SK-N-SH (cell line): Measurements from ENCODE around the gene RBMS1. TPM values are rescaled to one million over a fixed set of nuclear protein-coding genes. Genes with fewer than 3 reads are reported as not detected.

ENCODE experiments used
- CTCF ChIA-PET: fragments of 300-600, 350-600 bp; formaldehyde crosslinking; extraction: SDS; loops from one replicate; lab custom pipeline; 2021; lab: Yijun Ruan, JAX
- POLR2A ChIA-PET: fragments of 350-600 bp; sonication (Branson Sonifier 250); formaldehyde crosslinking; extraction: SDS; loops from one replicate; lab custom pipeline; 2020; ENCODE audit warnings: antibody characterized with exemption, inconsistent platforms; lab: Yijun Ruan, JAX
- DNase-seq: peaks from one replicate; pipeline ENCODE4 v3.0.0; 2012
- H2AFZ ChIP-seq: fragments of 200-600 bp; sonication (generic); 2 replicates; pipeline ENCODE4 v1.8.1; 2016; ENCODE audit warnings: antibody characterized with exemption, mild to moderate bottlenecking, low read depth
- H3F3A ChIP-seq: fragments of 200-600 bp; sonication (generic); replicated peaks from 2 replicates; pipeline ENCODE3; 2016; ENCODE audit warnings: antibody characterized with exemption, mild to moderate bottlenecking; ENCODE audit not compliant: insufficient read depth
- H3K27ac ChIP-seq, 2 experiments: fragments of 200-500 bp in 1 of 2; fragments of 200-600 bp in 1 of 2; sonication (Bioruptor generic) in 1 of 2; sonication (generic), shearing (Covaris generic) in 1 of 2; 2 replicates each; pipeline versions ENCODE4 v1.5.1 to v1.6.1; 2014 to 2016; ENCODE audit warnings: low read depth in 2 of 2, inconsistent platforms in 1 of 2, low read length in 1 of 2, mild to moderate bottlenecking in 1 of 2, mixed read lengths in 1 of 2
- H3K27me3 ChIP-seq: fragments of 200-600 bp; sonication (generic), shearing (Covaris generic); 2 replicates; pipeline ENCODE4 v1.6.1; 2016; ENCODE audit warnings: mixed run types; ENCODE audit not compliant: insufficient read depth
- H3K36me3 ChIP-seq, 2 experiments: fragments of 200-500 bp in 1 of 2; fragments of 200-600 bp in 1 of 2; sonication (Bioruptor generic) in 1 of 2; sonication (generic) in 1 of 2; replicated peaks in 1 of 2; 2 replicates each; pipeline versions ENCODE3 to v1.5.1; 2014 to 2016; ENCODE audit warnings: low read length in 1 of 2, mild to moderate bottlenecking in 1 of 2; ENCODE audit not compliant: insufficient read depth in 2 of 2, control insufficient read depth in 1 of 2
- H3K4me1 ChIP-seq, 2 experiments: fragments of 200-500 bp in 1 of 2; fragments of 200-600 bp in 1 of 2; sonication (Bioruptor generic) in 1 of 2; sonication (generic), shearing (Covaris generic) in 1 of 2; 2 replicates each; pipeline versions ENCODE4 v1.5.1 to v1.6.1; 2014 to 2016; ENCODE audit warnings: low read depth in 1 of 2, low read length in 1 of 2, mixed run types in 1 of 2; ENCODE audit not compliant: insufficient read depth in 2 of 2, control insufficient read depth in 1 of 2
- H3K4me2 ChIP-seq: fragments of 200-600 bp; sonication (generic), shearing (Covaris generic); 2 replicates; pipeline ENCODE4 v1.6.1; 2017; ENCODE audit warnings: mixed run types
- H3K4me3 ChIP-seq, 2 experiments: fragments of 200-500 bp in 1 of 2; fragments of 200-600 bp in 1 of 2; sonication (Bioruptor generic) in 1 of 2; sonication (generic), shearing (Covaris generic) in 1 of 2; 2 replicates each; pipeline versions ENCODE4 v1.5.1 to v1.8.1; 2014 to 2016; ENCODE audit warnings: low read depth in 2 of 2, inconsistent platforms in 1 of 2, low read length in 1 of 2, mild to moderate bottlenecking in 1 of 2, mixed read lengths in 1 of 2, moderate library complexity in 1 of 2
- H3K79me2 ChIP-seq: fragments of 200-600 bp; sonication (generic); 2 replicates; pipeline ENCODE4 v1.8.1; 2017; ENCODE audit warnings: mild to moderate bottlenecking; ENCODE audit not compliant: insufficient read depth
- H3K9ac ChIP-seq: fragments of 200-600 bp; sonication (generic); 2 replicates; pipeline ENCODE4 v1.6.1; 2017; ENCODE audit warnings: mixed run types
- H3K9me2 ChIP-seq: fragments of 200-600 bp; sonication (generic); 2 replicates; pipeline ENCODE4 v1.6.1; 2017; ENCODE audit warnings: mixed run types
- H3K9me3 ChIP-seq: fragments of 200-600 bp; sonication (generic); 2 replicates; pipeline ENCODE4 v1.6.1; 2017; ENCODE audit warnings: mixed run types, mild to moderate bottlenecking, moderate library complexity
- H4K20me1 ChIP-seq: fragments of 200-600 bp; sonication (generic); 2 replicates; pipeline ENCODE4 v1.6.1; 2017; ENCODE audit warnings: mild to moderate bottlenecking, mixed run types; ENCODE audit not compliant: insufficient read depth
- CHD2 ChIP-seq: fragments of 150-350 bp; IDR thresholded peaks from 2 replicates; pipeline ENCODE4 v1.6.1; 2018; ENCODE audit warnings: low read length; ENCODE audit not compliant: partially characterized antibody
- ELF1 ChIP-seq: IDR thresholded peaks from 2 replicates; pipeline ENCODE4 v1.4.0; 2012
- EP300 ChIP-seq, 2 experiments: IDR thresholded peaks; 2 replicates each; pipeline versions ENCODE4 v1.4.0 to v1.6.1; 2012; ENCODE audit warnings: borderline replicate concordance in 1 of 2, low read depth in 1 of 2, low read length in 1 of 2
- FOSL2 ChIP-seq: IDR thresholded peaks from 2 replicates; pipeline ENCODE4 v1.4.0; 2012; ENCODE audit warnings: low read depth, mild to moderate bottlenecking, moderate library complexity, borderline replicate concordance
- RAD21 ChIP-seq: IDR thresholded peaks from 2 replicates; pipeline ENCODE4 v1.6.1; 2012; ENCODE audit warnings: mild to moderate bottlenecking, low read length
- RCOR1 ChIP-seq: fragments of 150-350 bp; IDR thresholded peaks from 2 replicates; pipeline ENCODE4 v1.6.1; 2017; ENCODE audit warnings: antibody characterized with exemption, low read length
- RXRA ChIP-seq: IDR thresholded peaks from 2 replicates; pipeline ENCODE4 v1.4.0; 2012; ENCODE audit warnings: low read depth, mild to moderate bottlenecking, borderline replicate concordance
- SIN3A ChIP-seq: IDR thresholded peaks from 2 replicates; pipeline ENCODE4 v1.6.1; 2012; ENCODE audit warnings: low read depth, mild to moderate bottlenecking, low read length, moderate library complexity, borderline replicate concordance
- TEAD4 ChIP-seq: IDR thresholded peaks from 2 replicates; pipeline ENCODE4 v1.4.0; 2012; ENCODE audit warnings: mild to moderate bottlenecking, borderline replicate concordance; ENCODE audit not compliant: insufficient read depth
- YY1 ChIP-seq: IDR thresholded peaks from 2 replicates; pipeline ENCODE4 v1.4.0; 2012; ENCODE audit warnings: low read depth, mild to moderate bottlenecking
- WGBS: methylation state at CpG from one replicate; pipeline ENCODE4 v1.1.6; 2017; ENCODE audit warnings: low lambda C conversion rate; 5-methylcytosine and 5-hydroxymethylcytosine counted together
- polyA plus RNA-seq, 3 experiments: library from polyadenylated mRNA; depleted of rRNA; stranded (reverse); fragments of >200 nt; gene quantifications; 2 replicates each; pipeline ENCODE4 v1.2.3, GENCODE V29; 2012
- TF ChIP-seq, protein P1 (sequence below): IDR thresholded peaks from 2 replicates; pipeline ENCODE4 v1.4.0; 2012; ENCODE audit warnings: low read depth, borderline replicate concordance
- TF ChIP-seq, protein P2 (sequence below): fragments of 200-600 bp; sonication (generic); IDR thresholded peaks from 2 replicates; pipeline ENCODE4 v1.6.1; 2017; ENCODE audit warnings: antibody characterized with exemption, mild to moderate bottlenecking, moderate library complexity
- TF ChIP-seq, protein P3 (sequence below): IDR thresholded peaks from 2 replicates; pipeline ENCODE4 v1.4.0; 2012; ENCODE audit warnings: low read depth, borderline replicate concordance
- TF ChIP-seq, protein P4 (sequence below): IDR thresholded peaks from 2 replicates; pipeline ENCODE4 v1.6.1; 2012; ENCODE audit warnings: mild to moderate bottlenecking, low read depth, low read length, moderate library complexity
- TF ChIP-seq, protein P5 (sequence below): fragments of 150-350 bp; IDR thresholded peaks from 2 replicates; pipeline ENCODE4 v1.6.1; 2016; ENCODE audit warnings: mild to moderate bottlenecking, low read depth, low read length

The RBMS1 gene
- polyA plus RNA-seq, 1 of the 3 experiments (the other 2 are of a cell fraction), result 56.5 TPM

DNA sequence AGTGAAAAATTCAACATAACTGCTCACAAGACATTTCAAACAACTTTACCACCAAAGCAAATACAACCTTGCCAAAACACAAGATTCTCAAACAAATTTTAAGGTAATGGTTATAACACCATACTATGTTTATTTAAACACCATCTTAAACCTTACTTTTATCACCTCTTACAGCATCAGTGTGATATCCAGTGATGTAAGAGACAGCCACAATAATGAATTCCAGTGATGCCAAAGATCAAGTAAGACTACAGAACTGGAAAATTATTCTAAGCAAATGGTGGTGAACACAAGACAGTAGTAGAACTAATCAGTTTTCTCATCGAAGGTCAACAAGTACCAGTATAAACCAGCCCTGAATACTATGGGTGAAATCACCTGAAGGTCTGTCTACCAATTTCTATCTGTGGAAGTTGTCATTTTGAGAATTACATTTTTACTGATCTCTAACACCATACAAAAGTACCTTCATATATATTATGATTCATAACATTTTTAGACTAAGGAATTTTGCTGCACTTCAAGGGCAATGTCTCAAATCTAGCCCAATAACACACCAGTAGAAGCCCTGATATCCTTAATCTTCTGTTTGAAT lies 146.2 kb downstream of the RBMS1 start:
- Histone ChIP-seq H3K36me3 (peaks cover 7 to 11% of the 10 kb centered on the region in 2 experiments), H3K27ac (no peak overlapping the region), H3K27me3 (no peaks in the 10 kb centered on the region), H2AFZ (no peak overlapping the region), H3K79me2 (peaks cover 98% of the 10 kb centered on the region), H4K20me1 (peaks cover 40% of the 10 kb centered on the region), H3K4me2 (no peak overlapping the region), H3K9me2 (no peaks in the 10 kb centered on the region), H3K4me3 (no peak overlapping the region), H3F3A (peaks cover 16% of the 10 kb centered on the region), H3K9me3 (no peaks in the 10 kb centered on the region), H3K9ac (no peak overlapping the region), H3K4me1 (peaks cover 6 to 48% of the 10 kb centered on the region in 2 experiments; a peak in 3 of 4 replicates)
- DNase-seq, result no peak
- WGBS, result 100% methylated on average over 1 of the region's 1 CpG
- ChIA-PET POLR2A (no interaction called here), CTCF (no interaction called here)
- TF ChIP-seq EP300 (IDR thresholded peaks at IDR 0.05; ENCODE audit: borderline replicate concordance in 1 of 2, low read depth in 1 of 2, low read length in 1 of 2) (no peak), ELF1 (no peak), RAD21 (no peak), RCOR1 (no peak), TEAD4 (no peak), YY1 (no peak), FOSL2 (no peak), CHD2 (no peak), RXRA (no peak), SIN3A (no peak)
- TF ChIP-seq, protein P1, sequence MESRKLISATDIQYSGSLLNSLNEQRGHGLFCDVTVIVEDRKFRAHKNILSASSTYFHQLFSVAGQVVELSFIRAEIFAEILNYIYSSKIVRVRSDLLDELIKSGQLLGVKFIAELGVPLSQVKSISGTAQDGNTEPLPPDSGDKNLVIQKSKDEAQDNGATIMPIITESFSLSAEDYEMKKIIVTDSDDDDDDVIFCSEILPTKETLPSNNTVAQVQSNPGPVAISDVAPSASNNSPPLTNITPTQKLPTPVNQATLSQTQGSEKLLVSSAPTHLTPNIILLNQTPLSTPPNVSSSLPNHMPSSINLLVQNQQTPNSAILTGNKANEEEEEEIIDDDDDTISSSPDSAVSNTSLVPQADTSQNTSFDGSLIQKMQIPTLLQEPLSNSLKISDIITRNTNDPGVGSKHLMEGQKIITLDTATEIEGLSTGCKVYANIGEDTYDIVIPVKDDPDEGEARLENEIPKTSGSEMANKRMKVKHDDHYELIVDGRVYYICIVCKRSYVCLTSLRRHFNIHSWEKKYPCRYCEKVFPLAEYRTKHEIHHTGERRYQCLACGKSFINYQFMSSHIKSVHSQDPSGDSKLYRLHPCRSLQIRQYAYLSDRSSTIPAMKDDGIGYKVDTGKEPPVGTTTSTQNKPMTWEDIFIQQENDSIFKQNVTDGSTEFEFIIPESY, result no peak
- TF ChIP-seq, protein P2, sequence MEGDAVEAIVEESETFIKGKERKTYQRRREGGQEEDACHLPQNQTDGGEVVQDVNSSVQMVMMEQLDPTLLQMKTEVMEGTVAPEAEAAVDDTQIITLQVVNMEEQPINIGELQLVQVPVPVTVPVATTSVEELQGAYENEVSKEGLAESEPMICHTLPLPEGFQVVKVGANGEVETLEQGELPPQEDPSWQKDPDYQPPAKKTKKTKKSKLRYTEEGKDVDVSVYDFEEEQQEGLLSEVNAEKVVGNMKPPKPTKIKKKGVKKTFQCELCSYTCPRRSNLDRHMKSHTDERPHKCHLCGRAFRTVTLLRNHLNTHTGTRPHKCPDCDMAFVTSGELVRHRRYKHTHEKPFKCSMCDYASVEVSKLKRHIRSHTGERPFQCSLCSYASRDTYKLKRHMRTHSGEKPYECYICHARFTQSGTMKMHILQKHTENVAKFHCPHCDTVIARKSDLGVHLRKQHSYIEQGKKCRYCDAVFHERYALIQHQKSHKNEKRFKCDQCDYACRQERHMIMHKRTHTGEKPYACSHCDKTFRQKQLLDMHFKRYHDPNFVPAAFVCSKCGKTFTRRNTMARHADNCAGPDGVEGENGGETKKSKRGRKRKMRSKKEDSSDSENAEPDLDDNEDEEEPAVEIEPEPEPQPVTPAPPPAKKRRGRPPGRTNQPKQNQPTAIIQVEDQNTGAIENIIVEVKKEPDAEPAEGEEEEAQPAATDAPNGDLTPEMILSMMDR, result no peak
- TF ChIP-seq, protein P3, sequence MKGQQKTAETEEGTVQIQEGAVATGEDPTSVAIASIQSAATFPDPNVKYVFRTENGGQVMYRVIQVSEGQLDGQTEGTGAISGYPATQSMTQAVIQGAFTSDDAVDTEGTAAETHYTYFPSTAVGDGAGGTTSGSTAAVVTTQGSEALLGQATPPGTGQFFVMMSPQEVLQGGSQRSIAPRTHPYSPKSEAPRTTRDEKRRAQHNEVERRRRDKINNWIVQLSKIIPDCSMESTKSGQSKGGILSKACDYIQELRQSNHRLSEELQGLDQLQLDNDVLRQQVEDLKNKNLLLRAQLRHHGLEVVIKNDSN, result no peak
- TF ChIP-seq, protein P4, sequence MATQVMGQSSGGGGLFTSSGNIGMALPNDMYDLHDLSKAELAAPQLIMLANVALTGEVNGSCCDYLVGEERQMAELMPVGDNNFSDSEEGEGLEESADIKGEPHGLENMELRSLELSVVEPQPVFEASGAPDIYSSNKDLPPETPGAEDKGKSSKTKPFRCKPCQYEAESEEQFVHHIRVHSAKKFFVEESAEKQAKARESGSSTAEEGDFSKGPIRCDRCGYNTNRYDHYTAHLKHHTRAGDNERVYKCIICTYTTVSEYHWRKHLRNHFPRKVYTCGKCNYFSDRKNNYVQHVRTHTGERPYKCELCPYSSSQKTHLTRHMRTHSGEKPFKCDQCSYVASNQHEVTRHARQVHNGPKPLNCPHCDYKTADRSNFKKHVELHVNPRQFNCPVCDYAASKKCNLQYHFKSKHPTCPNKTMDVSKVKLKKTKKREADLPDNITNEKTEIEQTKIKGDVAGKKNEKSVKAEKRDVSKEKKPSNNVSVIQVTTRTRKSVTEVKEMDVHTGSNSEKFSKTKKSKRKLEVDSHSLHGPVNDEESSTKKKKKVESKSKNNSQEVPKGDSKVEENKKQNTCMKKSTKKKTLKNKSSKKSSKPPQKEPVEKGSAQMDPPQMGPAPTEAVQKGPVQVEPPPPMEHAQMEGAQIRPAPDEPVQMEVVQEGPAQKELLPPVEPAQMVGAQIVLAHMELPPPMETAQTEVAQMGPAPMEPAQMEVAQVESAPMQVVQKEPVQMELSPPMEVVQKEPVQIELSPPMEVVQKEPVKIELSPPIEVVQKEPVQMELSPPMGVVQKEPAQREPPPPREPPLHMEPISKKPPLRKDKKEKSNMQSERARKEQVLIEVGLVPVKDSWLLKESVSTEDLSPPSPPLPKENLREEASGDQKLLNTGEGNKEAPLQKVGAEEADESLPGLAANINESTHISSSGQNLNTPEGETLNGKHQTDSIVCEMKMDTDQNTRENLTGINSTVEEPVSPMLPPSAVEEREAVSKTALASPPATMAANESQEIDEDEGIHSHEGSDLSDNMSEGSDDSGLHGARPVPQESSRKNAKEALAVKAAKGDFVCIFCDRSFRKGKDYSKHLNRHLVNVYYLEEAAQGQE, result no peak
- TF ChIP-seq, protein P5, sequence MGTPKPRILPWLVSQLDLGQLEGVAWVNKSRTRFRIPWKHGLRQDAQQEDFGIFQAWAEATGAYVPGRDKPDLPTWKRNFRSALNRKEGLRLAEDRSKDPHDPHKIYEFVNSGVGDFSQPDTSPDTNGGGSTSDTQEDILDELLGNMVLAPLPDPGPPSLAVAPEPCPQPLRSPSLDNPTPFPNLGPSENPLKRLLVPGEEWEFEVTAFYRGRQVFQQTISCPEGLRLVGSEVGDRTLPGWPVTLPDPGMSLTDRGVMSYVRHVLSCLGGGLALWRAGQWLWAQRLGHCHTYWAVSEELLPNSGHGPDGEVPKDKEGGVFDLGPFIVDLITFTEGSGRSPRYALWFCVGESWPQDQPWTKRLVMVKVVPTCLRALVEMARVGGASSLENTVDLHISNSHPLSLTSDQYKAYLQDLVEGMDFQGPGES, result no peak
